RCC 7860 (cell line): ENCODE results near the gene MEIKIN.

Experiments used
- DNase-seq: peaks from one replicate; pipeline ENCODE4 v3.0.0-alpha.2; 2015; ENCODE audit warnings: low spot score
- FAIRE-seq: peaks from 2 replicates; lab custom pipeline; 2012; peaks lifted over from hg19 to GRCh38; lab: Jason Lieb, UNC

Gene MEIKIN, protein sequence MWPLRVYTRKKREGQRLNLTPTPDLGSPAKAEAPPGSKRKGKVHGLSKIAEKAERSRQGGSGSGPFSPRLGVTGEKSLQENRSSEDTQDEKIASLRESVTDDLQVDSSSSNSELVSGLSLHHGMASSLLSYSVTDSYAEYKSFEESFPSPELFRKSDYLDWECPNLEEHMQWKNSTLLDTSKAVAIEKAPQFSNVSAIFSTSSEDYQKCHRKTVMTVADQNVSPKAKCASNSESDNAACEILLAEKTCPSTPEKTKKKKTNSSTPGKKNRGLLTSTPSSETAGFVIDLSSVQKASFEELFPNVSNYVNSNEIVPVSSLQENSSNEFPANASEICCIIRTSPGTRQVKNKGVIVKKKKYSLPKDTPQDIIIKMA

DNA sequence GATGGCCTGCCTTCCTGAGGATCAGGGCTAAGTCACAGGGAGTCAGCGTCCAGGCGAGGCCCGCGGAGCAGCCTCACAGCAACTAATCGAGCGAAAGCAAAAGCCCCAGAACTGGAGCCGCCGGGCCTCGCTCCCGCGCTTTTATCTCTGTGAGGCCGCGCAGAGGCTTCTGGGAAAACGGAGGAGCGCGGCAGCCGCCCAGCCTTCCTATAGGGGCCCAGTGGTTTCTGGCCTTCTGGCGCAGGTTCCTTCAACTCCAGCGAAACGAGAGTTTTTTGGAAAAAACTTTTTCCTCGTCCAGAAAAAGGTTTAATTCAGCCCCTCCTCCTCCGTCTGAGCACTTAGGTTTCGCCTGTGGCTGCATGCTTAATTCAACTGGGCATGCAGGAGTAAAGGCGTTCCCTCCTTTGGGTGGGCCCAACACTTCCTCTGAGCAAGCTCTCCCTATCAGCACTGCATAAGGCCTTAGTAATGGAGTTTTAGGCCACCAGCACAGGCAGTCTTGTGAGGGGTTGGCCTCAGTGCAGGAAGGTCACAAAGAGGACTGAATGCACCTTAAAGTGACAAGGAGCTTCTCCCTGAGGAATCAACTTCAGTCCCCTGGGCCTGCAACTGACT lies at the start of gene MEIKIN:
Gene MEIKIN (minus strand): TSS at position 113 of the 618 bp plus-strand sequence. CDS start 158 bp downstream, outside the sequence.
- DNase-seq, result no peak
- no peak for FAIRE-seq

DNA sequence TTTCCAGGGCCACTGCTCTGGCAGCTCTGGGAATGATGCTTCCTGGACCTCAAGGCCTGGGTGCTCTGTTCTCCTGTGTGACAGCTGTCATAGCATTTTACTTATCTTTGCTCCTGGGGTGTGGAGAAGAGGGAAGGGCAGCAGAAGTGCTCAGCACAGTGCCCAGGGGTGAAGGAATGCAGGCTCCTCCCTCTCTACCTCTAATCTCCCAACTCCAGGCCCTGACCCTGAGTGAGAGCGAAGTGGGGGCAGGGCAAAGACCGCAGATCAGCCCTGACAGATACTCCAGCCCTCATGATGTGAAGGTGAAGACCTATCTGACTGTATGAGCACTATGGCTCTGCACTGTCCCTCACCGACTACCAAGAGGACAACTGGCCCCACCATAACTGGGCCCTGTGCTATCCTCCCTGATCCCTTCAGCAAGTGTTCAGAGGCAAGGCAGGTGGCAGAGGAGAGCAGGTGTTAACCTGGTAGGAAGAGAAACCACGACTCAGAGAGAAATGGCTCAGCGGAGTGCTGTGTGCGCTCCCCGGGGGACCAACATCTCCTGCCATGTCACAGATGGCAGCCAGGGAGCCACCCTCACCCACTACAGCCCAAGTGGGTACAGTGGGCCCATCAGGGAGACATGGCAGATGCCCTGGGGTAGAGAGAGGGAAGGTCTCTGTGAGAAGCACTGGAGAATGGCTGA lies 49.2 kb upstream of the MEIKIN start:
- FAIRE-seq (no peak), DNase-seq (no peak)

DNA sequence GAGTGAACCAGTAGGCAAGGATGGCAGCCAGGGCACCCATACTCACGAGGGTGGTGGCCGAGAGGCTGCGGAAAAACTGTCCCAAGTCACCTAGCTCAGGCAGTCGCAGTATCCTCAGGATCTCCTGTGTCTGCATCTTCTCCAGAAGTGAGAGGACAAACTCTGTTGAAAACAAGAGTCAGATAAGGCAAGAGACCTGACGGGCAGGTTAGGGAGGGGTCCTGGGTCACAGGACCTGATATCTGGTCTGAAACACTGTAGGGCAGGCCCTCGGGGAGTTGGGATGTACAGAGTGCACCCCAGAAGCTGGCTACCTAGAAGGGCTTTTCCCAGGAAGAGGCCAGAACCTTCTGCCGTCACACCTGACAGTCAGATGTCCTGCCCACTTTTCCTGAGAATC lies 48.6 kb upstream of the MEIKIN start:
- FAIRE-seq (no peak), DNase-seq (no peak)

DNA sequence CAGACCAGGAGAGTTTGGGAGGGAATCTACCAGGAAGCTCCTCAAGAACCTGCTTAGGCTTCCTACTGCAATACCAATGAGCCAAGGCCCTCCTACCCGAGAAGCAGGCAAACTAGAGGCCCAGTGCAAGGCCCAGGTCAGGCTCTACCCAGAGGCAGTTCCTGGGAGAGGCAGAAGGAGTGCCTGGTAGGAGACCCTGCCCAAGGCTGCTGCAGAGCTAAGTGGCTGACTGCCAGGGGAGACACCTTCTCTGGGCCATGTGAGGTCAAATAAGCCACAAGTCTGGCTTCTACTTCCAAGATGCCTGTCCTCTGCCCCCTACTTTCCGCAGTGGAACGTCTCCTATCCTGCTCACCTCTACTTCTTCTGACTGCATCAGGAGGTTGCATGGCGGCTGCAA lies 48.2 kb upstream of the MEIKIN start:
- FAIRE-seq, result no peak
- no peak for DNase-seq

DNA sequence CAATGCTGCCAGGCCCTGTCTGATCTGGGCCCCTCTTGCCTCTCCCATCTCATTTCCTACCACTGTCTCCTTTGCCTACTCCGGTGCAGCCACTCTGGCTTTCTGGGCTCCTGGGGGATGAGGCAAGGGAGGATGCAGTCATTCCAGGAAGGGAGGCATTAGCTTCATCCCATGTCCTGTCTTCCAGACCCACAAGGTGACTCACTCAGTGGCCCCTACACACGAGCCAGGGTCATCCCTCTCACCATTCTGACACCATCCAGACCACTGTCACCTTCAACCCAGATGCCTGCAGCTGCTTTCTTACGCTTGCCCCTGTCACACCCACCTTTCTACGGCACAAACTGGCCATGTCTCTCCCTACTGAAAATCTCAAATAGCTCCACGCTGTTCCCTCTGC lies 46.9 kb upstream of the MEIKIN start:
- FAIRE-seq (no peak), DNase-seq (no peak)

DNA sequence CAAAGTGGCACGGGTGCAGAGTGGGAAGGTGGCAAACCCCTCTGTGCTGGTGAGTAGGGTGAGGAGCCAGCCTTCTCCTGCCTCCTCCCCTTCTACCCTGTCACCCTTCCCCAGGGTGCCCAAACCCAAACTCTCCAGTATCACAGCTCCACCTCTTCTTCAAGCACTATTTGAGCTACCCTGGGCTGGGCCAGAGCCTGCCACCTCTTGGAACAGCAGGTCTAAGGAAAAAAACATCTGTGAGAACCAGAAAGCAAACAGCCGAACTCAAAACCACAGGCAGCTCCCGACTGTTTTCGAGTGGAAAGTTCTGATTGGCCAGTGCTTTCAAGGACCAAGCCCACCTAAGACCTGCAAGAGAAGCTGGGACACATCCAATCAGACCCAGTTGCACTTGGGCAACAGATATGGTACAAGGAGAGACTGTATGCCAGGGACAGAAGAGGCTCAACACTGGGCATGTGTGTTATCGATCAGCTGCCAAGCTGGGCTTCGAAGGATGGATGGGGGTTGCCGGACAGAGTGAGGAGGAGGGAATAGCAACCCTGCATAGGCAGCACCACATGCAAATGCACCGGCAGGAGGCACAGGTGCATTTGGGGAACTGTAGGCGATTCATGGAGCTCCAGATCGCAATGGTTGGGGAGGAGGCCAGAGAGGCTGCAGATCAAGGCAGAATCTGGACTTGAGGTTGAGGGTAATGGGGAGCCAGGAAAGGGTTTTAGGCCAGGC lies 46.3 kb upstream of the MEIKIN start:
- FAIRE-seq (no peak), DNase-seq (no peak)

DNA sequence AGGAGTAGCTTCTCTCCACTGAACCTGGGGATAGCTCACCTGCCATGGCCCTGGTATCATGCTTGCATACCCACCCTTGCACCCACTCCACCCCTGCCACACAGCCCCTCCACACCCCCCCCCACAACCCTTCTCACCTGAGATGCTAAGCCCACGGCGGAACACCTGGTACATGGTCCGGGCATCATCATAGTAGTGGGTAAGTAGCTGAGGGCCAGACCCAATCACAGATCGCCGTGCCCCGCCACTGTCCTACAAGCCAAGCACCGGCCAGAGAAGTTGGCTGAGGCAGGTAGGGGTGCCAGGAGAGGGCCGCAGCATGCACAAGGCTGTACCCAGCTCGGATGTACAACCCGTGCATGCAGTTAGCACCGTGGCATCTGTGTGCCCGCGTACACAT lies 45.3 kb upstream of the MEIKIN start:
- no peak for DNase-seq

DNA sequence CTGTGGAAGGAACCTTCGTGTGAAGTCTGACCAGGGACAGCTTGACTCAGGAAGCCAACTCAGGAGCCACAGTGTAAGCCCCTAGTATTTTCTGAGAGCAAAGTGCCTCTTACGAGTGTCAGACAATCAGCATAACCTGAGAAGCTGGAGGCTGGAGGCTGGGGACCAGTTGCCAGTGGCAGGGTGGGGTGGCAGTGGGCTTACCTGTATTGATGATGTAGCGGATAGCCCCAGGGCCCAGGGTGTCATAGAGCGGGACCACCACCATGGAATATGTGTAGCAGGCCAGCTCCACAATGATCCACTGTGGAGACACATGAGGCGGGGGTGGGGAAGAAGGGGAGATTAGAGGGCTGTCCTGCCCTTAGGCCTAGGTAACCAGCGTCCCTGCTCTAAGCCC lies 43.1 kb upstream of the MEIKIN start:
- DNase-seq (no peak), FAIRE-seq (no peak)

More for the DNA sequence above, 45.3 kb upstream of the MEIKIN start:
- FAIRE-seq, result no peak

DNA sequence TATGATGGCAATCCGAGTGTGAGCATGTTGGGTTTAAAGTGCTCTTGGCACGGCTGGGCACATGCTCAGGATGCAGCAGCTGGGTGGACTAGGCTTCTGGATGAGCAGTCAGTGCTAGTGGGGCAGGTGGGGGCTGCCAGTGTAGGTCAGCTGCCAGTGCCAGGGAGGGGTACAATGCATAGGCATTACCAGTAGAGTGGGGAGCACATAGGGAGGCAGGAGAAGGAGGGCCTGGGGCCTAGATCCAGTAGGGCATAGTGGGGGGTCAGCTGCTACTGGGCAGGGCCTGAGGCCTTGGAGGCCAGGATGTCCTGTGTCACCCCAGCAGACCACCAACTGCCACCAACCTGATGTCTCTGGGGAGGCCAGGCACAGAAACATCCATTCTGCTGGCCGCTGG lies 41.8 kb upstream of the MEIKIN start:
- DNase-seq (no peak), FAIRE-seq (no peak)

DNA sequence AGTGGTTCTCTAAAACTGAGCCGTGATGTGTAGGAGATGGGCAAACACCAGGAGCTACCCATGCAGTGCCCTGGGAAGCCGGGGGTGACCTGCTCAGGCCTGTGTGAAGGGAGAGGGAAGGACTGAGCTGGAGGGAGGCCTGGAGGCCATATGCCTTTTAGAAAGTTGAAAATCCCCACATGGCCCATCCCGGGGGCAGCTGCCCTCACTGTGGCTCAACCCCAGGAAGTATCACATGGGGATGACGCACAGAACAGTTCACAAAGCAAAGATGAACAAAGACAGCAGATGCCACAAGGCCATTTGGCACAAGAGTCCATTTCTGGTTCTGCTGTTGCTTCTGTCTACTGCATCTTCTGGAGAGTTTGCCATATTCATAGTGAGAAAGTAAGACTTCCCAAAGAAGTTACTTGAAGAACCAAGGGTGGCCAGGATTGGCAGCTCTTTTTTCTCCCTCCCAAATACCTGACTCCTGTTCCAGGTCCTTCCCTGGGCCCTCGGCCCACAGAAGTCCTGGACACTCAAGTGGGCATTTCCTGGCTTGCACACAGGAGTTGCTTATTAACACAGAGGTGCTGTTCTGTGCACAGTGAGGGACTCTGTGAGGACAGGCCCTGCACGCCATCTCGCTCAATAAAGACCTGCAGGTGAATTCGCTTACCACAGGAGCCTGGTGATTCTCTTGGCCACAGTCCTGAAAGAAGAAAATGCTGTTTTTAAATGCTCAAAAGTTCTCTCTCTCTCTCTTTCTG lies 40.9 kb upstream of the MEIKIN start:
- FAIRE-seq (no peak), DNase-seq (no peak)

DNA sequence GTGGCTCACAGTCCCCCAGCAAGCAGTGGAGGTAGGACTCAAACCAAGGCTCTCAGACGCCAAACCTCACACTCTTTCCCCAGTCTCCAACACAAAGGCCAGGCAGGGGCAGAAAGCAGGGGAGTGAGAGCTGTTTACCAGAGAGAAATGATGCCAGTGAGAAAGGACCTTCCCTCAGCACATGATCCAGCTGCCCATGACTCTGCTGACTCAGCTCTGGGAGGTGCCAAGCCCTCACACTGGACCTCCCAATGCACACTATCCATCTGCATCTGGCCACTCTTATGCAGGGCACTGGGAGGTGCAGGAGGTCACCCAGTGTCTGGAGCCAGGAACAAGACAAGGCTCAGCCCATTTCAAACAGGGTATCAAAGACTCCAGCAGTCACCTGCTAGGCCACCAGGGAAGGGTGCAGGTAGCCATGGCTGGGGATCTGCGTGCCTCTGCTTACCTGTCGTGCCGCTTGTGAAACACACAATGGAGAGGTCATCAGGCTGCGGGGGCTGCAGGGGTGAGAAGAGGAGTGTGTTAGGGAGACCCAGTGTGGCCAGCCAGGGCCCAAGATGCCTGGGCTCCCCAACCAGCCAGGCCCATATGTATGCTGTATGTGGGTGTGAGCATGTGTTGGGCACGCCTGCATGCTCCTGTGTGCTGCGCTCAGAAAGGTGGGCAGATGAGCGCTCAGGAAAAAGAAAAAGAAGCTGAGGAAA lies 39.6 kb upstream of the MEIKIN start:
- no peak for FAIRE-seq

DNA sequence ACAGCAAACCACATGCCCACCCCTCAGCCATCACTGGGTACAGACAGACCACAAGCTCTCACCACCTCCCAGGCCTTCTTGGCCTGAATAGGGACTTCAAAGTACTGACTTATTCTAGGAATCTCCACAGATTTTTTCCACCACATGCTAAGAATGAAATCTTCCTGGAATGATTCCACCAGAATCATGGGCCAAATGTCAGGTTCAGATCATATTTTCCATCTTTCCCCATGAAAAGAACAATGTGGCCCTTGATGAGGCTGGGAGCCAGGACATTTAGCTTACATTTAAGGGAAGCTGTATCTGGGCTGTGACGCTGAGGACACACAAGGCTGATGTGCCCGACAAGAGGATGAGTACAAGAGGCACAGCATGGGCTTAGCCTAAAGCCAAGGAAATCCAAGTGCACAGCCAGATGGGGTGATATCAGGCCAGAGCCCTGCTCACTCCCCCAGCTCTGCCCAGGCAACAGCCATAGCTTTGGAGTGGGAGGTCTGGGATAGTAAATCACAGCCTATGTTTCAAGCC lies 37.8 kb upstream of the MEIKIN start:
- FAIRE-seq, result no peak
- no peak for DNase-seq

More for the DNA sequence above, 39.6 kb upstream of the MEIKIN start:
- no peak for DNase-seq

DNA sequence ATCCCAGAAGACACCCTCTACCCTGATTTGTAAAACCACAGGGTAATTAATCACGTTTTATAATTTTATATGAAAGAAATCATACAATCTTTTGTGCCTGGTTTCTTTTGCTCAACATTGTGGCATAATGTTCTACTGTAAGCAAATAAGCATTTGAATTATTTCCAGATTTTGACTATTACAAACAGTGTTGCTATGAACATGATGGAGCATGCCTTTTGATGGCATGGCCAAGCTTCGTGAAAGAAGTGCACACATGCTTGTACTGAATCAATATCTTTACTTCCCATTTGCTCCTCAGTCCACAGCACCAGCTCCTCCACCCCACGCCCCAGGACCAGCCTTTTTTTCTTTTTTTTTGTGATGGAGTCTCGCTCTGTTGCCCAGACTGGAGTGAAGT lies 36.1 kb upstream of the MEIKIN start:
- FAIRE-seq (no peak), DNase-seq (no peak)

DNA sequence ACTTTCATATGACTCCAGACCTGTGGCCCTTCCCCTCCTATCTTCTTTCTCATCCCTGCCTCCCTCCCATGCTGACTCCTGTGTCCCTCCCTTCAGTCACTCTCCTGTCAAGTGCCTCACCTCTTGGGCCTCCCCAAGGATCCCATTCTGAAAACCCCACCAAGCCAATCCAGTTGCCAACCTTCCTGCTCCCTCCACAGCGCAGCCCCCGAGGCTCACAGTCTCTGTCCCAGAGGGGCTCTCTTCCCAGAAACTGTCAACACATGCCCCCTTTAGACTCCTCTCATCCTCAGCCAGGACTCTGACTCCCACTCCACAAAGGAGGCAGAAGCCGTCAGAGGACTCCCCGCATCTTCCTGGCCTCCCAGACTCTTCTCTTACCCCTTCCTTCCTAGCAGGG lies 35.2 kb upstream of the MEIKIN start:
- FAIRE-seq (no peak), DNase-seq (no peak)

DNA sequence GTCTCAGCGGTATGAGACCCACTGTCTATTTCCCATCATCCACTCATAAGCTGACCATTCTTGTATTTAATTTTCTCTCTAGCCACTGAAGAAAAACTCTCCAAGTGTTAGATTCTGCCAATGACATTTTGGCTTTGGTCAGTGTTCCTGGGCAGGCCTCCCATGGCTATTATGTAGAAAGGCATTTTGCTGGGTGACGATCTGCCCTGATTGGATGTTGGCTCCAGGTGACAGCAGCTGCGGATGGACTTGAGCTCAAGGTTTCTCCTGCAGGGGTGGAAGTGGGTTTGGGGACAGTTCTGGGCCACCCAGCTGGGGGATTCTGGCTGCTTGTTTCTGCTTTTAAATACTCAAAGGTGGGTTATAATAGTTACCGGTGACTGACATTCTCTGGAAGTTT lies 34.4 kb upstream of the MEIKIN start:
- no peak for DNase-seq
- no peak for FAIRE-seq

DNA sequence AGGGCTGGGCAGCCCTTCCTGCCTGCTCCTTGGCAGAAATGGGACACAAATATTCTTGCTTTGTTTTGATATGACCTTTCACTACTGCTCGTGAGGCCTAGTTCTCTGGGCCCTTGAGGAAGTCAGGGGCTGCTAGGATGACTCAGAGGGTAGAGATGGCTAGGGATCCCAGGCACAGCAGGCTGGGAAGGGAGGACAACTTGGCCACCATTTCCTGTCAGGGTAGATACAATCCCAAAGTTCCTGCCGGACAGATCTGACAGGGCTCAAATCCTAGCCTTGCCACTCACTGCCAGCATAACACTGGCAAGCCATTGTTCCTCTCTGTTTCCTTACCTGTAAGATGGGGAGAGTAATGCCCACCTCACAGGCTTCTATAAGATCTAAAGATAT lies 31.7 kb upstream of the MEIKIN start:
- no peak for DNase-seq
- FAIRE-seq, result no peak

DNA sequence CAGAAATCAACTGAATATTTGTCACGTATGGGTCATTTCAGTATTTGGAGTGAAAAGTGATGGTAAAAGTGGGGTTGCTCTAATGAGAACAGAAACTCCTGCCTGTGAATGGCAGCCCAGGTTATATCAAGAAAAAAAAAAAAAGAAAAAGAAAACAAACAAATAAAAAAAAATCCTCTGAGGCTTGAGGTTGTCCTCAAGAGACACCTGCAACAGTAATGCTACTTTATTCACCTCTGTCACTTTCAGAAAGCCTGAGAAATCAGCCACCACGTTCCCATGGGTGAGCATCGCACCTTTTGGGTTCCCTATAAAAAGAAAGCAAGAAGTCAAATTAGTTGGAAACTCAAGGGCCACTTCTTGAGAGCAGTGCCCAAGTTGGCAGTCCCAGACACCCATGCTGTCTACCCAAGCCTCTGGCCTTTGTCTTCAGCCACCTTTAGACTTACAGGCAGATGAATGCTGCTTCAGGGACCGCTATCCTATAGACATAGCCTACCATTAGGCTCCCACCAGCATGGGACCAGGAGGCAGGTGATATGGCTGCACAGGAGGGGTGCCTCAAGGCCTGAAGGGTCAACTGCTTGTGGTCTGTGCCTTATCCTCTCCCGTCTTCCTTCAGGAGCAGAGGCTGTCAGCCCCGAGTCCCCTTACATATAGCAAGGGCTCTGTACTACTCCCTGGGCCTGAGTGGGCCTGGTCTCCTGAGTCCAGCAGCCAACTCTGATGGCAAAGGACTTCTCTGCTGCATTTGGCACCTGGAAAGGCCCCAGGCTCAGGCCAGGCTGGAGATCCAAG lies 31.1 kb upstream of the MEIKIN start:
- FAIRE-seq (no peak), DNase-seq (no peak)

DNA sequence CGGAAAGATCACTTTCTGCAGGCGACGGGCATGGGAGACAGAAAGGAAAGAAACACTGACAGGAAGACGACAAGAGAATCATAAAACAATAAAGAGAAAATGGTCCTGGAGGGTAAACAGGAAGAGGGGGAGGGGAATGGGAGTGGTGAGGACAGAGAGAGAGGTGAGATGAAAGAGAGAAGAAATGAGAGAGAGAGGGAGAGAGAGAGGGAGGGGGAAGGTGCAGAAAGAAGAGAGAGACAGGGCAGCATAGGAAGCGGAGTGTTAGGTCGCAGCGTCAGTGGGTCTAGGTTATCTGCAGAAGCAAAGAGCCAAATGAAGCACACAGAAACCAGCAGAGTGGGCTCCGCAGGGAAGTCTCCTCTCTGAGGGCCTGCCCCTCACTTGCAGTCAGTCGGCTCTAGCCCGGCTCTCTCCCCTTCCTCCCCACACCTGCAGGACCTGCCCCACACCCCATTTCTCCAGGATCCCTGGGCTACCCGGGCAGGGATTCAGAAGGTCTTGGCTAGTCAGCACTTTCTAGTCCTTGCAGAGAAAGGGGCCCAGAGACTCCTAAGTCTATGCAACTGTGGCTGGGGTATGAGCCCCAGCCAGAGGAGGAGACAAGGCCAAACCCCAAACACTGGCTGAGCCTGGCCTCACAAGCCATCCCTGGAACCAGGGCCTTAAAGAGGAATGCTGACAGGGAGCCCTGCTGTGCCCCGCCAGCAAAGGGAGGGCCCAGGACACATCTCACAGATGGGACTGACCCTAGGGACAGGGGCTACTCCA lies 29.7 kb upstream of the MEIKIN start:
- no peak for DNase-seq
- FAIRE-seq, result no peak
